ENCODE measurements around the gene SLC25A22.

The SLC25A22 gene

DNA sequence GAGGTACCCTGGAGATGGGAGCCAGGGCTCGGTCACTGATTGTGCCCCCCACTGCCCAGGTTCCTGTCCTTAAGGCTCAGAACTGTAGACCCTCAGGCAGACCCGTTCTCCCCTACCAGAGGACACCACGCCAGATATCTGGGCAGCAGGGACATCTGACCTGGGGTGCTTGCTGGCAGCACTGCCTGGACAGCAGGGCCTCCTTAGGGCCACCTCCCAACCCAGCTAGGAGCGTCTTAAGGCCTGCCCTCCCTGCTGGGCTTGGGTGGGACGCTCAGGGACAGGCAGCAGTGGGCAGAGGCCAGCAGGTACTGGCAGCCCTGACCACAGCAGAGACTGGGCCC, 41.2 kb upstream of the SLC25A22 start:
- peaks cover 13% of the 10 kb centered on the region; the same call in 1 of the 2 replicates for H3K36me3 ChIP-seq (ENCODE audit: insufficient read depth, low read length)
- peaks cover 31% of the 10 kb centered on the region for H3K79me2 ChIP-seq (ENCODE audit: insufficient read depth, low read length)
- H3K9ac ChIP-seq (ENCODE audit: low read depth, low read length, poor library complexity, severe bottlenecking), result no peak overlapping the region

DNA sequence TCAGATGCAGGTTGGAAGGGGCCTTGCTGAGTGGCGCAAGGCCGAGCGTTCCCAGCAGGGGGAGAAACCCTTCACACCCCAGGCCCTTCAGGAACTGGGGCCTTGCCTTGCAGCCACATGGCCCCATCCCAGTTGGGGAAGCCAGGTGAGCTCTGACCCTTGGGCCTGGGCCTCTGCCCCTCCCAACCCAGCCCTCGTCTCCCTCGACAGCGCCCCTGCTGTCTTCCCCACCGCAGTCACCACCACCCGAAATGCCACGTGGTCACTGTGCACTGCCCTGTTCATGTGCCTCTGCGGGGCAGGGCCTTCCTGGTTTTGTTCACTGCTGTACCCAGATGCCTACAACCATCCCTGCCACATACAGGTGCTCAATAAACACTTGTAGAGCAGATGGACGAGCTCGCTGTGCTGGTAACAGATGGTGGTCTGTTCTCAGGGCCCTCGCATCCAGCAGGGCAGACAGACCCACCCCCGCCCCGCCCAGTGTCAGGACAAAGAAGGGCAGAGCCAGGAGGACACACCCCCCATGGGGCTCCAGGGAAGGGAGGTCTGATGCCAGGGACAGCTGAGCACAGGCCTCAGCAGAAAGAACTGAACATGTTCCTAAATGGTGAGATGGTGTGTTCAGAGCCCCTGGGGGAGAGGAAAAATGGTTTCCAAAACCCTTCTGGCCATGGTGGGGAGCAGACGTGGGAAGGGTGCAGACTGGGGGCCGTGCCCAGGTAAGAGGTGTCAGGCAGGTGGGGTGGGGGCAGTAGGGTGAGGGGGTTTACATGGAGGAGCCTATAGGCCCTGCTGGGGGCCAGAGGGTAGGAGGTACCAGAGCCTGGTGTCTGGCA, 40.6 kb upstream of the SLC25A22 start:
- H3K79me2 ChIP-seq (ENCODE audit: insufficient read depth, low read length), result peaks cover 33% of the 10 kb centered on the region
- no peak overlapping the region for H2AFZ ChIP-seq (ENCODE audit: low read length)
- H3K9ac ChIP-seq (ENCODE audit: low read depth, low read length, poor library complexity, severe bottlenecking), result no peak overlapping the region
- no peaks in the 10 kb centered on the region for H3K9me3 ChIP-seq (ENCODE audit: insufficient read depth, low read depth, low read length)
- no peaks in the 10 kb centered on the region for H3K9me2 ChIP-seq (replicated peaks; ENCODE audit: low read depth, low read length)
- peaks cover 32% of the 10 kb centered on the region for H3K4me1 ChIP-seq (ENCODE audit: insufficient read depth, low read length, poor library complexity, severe bottlenecking)
- no peak for TF ChIP-seq EZH2phosphoT487 (IDR thresholded peaks at IDR 0.05; ENCODE audit: borderline replicate concordance)
- TF ChIP-seq, protein P1, sequence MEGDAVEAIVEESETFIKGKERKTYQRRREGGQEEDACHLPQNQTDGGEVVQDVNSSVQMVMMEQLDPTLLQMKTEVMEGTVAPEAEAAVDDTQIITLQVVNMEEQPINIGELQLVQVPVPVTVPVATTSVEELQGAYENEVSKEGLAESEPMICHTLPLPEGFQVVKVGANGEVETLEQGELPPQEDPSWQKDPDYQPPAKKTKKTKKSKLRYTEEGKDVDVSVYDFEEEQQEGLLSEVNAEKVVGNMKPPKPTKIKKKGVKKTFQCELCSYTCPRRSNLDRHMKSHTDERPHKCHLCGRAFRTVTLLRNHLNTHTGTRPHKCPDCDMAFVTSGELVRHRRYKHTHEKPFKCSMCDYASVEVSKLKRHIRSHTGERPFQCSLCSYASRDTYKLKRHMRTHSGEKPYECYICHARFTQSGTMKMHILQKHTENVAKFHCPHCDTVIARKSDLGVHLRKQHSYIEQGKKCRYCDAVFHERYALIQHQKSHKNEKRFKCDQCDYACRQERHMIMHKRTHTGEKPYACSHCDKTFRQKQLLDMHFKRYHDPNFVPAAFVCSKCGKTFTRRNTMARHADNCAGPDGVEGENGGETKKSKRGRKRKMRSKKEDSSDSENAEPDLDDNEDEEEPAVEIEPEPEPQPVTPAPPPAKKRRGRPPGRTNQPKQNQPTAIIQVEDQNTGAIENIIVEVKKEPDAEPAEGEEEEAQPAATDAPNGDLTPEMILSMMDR (conservative IDR thresholded peaks at IDR 0.05; ENCODE audit: low read length), result peak; percentile 17; the same call in 1 of the 2 replicates
- no peak overlapping the region for H3K4me3 ChIP-seq (ENCODE audit: low read length, poor library complexity, severe bottlenecking)
- H4K20me1 ChIP-seq (ENCODE audit: insufficient read depth, low read length, poor library complexity, severe bottlenecking), result peaks cover 31% of the 10 kb centered on the region
- no peak overlapping the region for H3K4me2 ChIP-seq (ENCODE audit: low read depth, low read length, poor library complexity, severe bottlenecking)
- H3F3A ChIP-seq (ENCODE audit: low read depth), result no peaks in the 10 kb centered on the region
- peaks cover 13% of the 10 kb centered on the region; the same call in 1 of the 2 replicates for H3K36me3 ChIP-seq (ENCODE audit: insufficient read depth, low read length)
- no peaks in the 10 kb centered on the region for H3K27me3 ChIP-seq (ENCODE audit: insufficient read depth, low read length, poor library complexity, severe bottlenecking)

More for the DNA sequence above, 41.2 kb upstream of the SLC25A22 start:
- peaks cover 34% of the 10 kb centered on the region for H3K4me1 ChIP-seq (ENCODE audit: insufficient read depth, low read length, poor library complexity, severe bottlenecking)
- peaks cover 31% of the 10 kb centered on the region for H4K20me1 ChIP-seq (ENCODE audit: insufficient read depth, low read length, poor library complexity, severe bottlenecking)
- no peaks in the 10 kb centered on the region for H3K27me3 ChIP-seq (ENCODE audit: insufficient read depth, low read length, poor library complexity, severe bottlenecking)
- no peaks in the 10 kb centered on the region for H3K9me2 ChIP-seq (replicated peaks; ENCODE audit: low read depth, low read length)
- no peaks in the 10 kb centered on the region for H3K9me3 ChIP-seq (ENCODE audit: insufficient read depth, low read depth, low read length)
- TF ChIP-seq, protein P1 (conservative IDR thresholded peaks at IDR 0.05; ENCODE audit: low read length), result no peak
- TF ChIP-seq EZH2phosphoT487 (IDR thresholded peaks at IDR 0.05; ENCODE audit: borderline replicate concordance), result no peak
- H3F3A ChIP-seq (ENCODE audit: low read depth), result no peaks in the 10 kb centered on the region
- H3K4me2 ChIP-seq (ENCODE audit: low read depth, low read length, poor library complexity, severe bottlenecking), result no peak overlapping the region
- H3K4me3 ChIP-seq (ENCODE audit: low read length, poor library complexity, severe bottlenecking), result no peak overlapping the region
- H2AFZ ChIP-seq (ENCODE audit: low read length), result no peak overlapping the region

DNA sequence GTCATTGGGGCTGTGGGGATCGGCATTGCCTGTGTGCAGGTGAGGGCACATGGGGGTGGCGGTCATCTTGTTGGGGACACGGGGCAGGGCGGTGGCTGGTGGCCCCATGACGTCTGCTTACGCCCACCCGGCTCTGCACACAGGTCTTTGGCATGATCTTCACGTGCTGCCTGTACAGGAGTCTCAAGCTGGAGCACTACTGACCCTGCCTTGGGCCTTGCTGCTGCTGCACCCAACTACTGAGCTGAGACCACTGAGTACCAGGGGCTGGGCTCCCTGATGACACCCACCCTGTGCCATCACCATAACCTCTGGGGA, 39.9 kb upstream of the SLC25A22 start:
- no peak overlapping the region for H3K9ac ChIP-seq (ENCODE audit: low read depth, low read length, poor library complexity, severe bottlenecking)
- H3K4me3 ChIP-seq (ENCODE audit: low read length, poor library complexity, severe bottlenecking), result no peak overlapping the region
- H3K9me3 ChIP-seq (ENCODE audit: insufficient read depth, low read depth, low read length), result no peaks in the 10 kb centered on the region
- H3K4me1 ChIP-seq (ENCODE audit: insufficient read depth, low read length, poor library complexity, severe bottlenecking), result peaks cover 29% of the 10 kb centered on the region
- peaks cover 13% of the 10 kb centered on the region; the same call in 1 of the 2 replicates for H3K36me3 ChIP-seq (ENCODE audit: insufficient read depth, low read length)
- TF ChIP-seq, protein P1 (conservative IDR thresholded peaks at IDR 0.05; ENCODE audit: low read length), result no peak
- no peak for TF ChIP-seq EZH2phosphoT487 (IDR thresholded peaks at IDR 0.05; ENCODE audit: borderline replicate concordance)
- H3F3A ChIP-seq (ENCODE audit: low read depth), result no peaks in the 10 kb centered on the region
- no peaks in the 10 kb centered on the region for H3K9me2 ChIP-seq (replicated peaks; ENCODE audit: low read depth, low read length)
- no peaks in the 10 kb centered on the region for H3K27me3 ChIP-seq (ENCODE audit: insufficient read depth, low read length, poor library complexity, severe bottlenecking)
- peaks cover 34% of the 10 kb centered on the region for H4K20me1 ChIP-seq (ENCODE audit: insufficient read depth, low read length, poor library complexity, severe bottlenecking)
- no peak overlapping the region for H3K4me2 ChIP-seq (ENCODE audit: low read depth, low read length, poor library complexity, severe bottlenecking)
- H3K79me2 ChIP-seq (ENCODE audit: insufficient read depth, low read length), result peaks cover 34% of the 10 kb centered on the region
- no peak overlapping the region for H2AFZ ChIP-seq (ENCODE audit: low read length)

Measured in Loucy (cell line).